GM12878 (cell line): ENCODE results near the gene RNU2-63P. TPM values are rescaled to one million over a fixed set of nuclear protein-coding genes. Genes with fewer than 3 reads are reported as not detected.
A peak's percentile ranks its signal among the peaks of the same experiment; 100 is the strongest.

Experiments used
- ATAC-seq: fragments of 200-7000 bp; cut with Tn5 transposase; 3 replicates; pipeline ENCODE4 v1.9.1; 2020; ENCODE audit warnings: mild to moderate bottlenecking, moderate library complexity
- BruUV-seq: library from RNA; stranded (reverse); fragments of 400-500 nt; replicated peaks from 2 replicates; lab custom pipeline; 2021; lab: Mats Ljungman, UMichigan
- CTCF ChIA-PET: fragments of 300-600 bp; sonication (Branson Sonifier 250); formaldehyde crosslinking; extraction: SDS; loops from one replicate; lab custom pipeline; 2021; ENCODE audit warnings: inconsistent platforms; lab: Yijun Ruan, JAX
- POLR2A ChIA-PET: fragments of 350-600 bp; formaldehyde crosslinking; extraction: SDS; loops from one replicate; lab custom pipeline; 2021; ENCODE audit warnings: inconsistent platforms; lab: Charles Lee
- RAD21 ChIA-PET: fragments of 300-600 bp; sonication (Branson Sonifier 250); formaldehyde crosslinking; loops from one replicate; lab custom pipeline; 2023; ENCODE audit warnings: antibody characterized with exemption; ENCODE audit not compliant: unreplicated experiment; lab: Charles Lee
- SMC1A ChIA-PET: fragments of 300-600 bp; sonication (Branson Sonifier 250); formaldehyde crosslinking; loops from one replicate; lab custom pipeline; 2023; ENCODE audit not compliant: unreplicated experiment, uncharacterized antibody; lab: Charles Lee
- DNase-seq: peaks from one replicate; pipeline ENCODE4 v3.0.0-alpha.2; 2011; ENCODE audit warnings: low read depth, low spot score
- FAIRE-seq: peaks from 3 replicates; lab custom pipeline; 2011; peaks lifted over from hg19 to GRCh38; lab: Jason Lieb, UNC
- H2AFZ ChIP-seq: 2 replicates; pipeline ENCODE4 v1.6.0; 2011; ENCODE audit warnings: low read depth, low read length, control low read depth; ENCODE audit not compliant: control insufficient read depth
- H3K27ac ChIP-seq: 2 replicates; pipeline ENCODE4 v1.5.1; 2011; ENCODE audit warnings: control low read depth; ENCODE audit not compliant: control insufficient read depth, insufficient read depth
- H3K27me3 ChIP-seq, 2 experiments: replicated peaks in 1 of 2; 2 replicates each; pipeline versions ENCODE4 v1.6.0 to v1.6.1; 2011; ENCODE audit warnings: low read length in 1 of 2; ENCODE audit not compliant: control insufficient read depth in 2 of 2, insufficient read depth in 2 of 2
- H3K36me3 ChIP-seq, 2 experiments: 2 replicates each; pipeline ENCODE4 v1.5.1; 2011; ENCODE audit warnings: low read length in 1 of 2; ENCODE audit not compliant: control insufficient read depth in 2 of 2, insufficient read depth in 2 of 2
- H3K4me1 ChIP-seq: 2 replicates; pipeline ENCODE4 v1.6.1; 2011; ENCODE audit warnings: mild to moderate bottlenecking, low read length, moderate library complexity, mixed read lengths; ENCODE audit not compliant: control insufficient read depth, insufficient read depth
- H3K4me2 ChIP-seq: 2 replicates; pipeline ENCODE4 v1.6.0; 2011; ENCODE audit warnings: control low read depth; ENCODE audit not compliant: control insufficient read depth, insufficient read depth
- H3K4me3 ChIP-seq: fragments of 200-600 bp; sonication (generic); 2 replicates; pipeline ENCODE4 v1.5.1; 2016
- H3K79me2 ChIP-seq: 2 replicates; pipeline ENCODE4 v1.6.0; 2011; ENCODE audit warnings: low read length; ENCODE audit not compliant: control insufficient read depth, insufficient read depth
- H3K9ac ChIP-seq: 2 replicates; pipeline ENCODE4 v1.8.0; 2011; ENCODE audit warnings: low read length, control low read depth, mixed read lengths; ENCODE audit not compliant: control insufficient read depth, insufficient read depth
- H3K9me3 ChIP-seq: replicated peaks from 3 replicates; pipeline ENCODE4 v1.5.1; 2011; ENCODE audit warnings: mild to moderate bottlenecking, low read length; ENCODE audit not compliant: control insufficient read depth, insufficient read depth
- H4K20me1 ChIP-seq: 2 replicates; pipeline ENCODE4 v1.6.0; 2011; ENCODE audit not compliant: control insufficient read depth, insufficient read depth
- CBX5 ChIP-seq: sonication (generic); IDR thresholded peaks from 2 replicates; pipeline ENCODE4 v1.6.1; 2016; ENCODE audit warnings: low read depth, moderate library complexity, mild to moderate bottlenecking, inconsistent platforms
- RAD51 ChIP-seq: fragments of 450-650 bp; IDR thresholded peaks from 2 replicates; pipeline ENCODE4 v1.6.1; 2016; ENCODE audit warnings: moderate library complexity, mild to moderate bottlenecking, inconsistent platforms
- ZBTB4 ChIP-seq: fragments of 450-650 bp; formaldehyde crosslinking; IDR thresholded peaks from 2 replicates; pipeline ENCODE4 v1.4.0; 2022; ENCODE audit warnings: mild to moderate bottlenecking, moderate library complexity
- WGBS: methylation state at CpG from one replicate; pipeline ENCODE4 v1.1.6; 2016; ENCODE audit warnings: low lambda C conversion rate; ENCODE audit not compliant: insufficient replicate concordance, insufficient coverage; ENCODE audit errors: missing lambda C conversion rate; 5-methylcytosine and 5-hydroxymethylcytosine counted together
- in situ Hi-C: fragments of 300-500 bp; cut with MboI; formaldehyde crosslinking; loops from 9 replicates; pipeline ENCODE4 v1.14.3; 2018; ENCODE audit warnings: mixed read lengths
- intact Hi-C: fragments of 100-400 bp; cut with micrococcal nuclease; formaldehyde crosslinking; loops from one replicate; pipeline ENCODE4 v1.14.2; 2022; ENCODE audit not compliant: unreplicated experiment
- polyA plus RNA-seq, 11 experiments: library from polyadenylated mRNA; depleted of rRNA in 4 of 11; unstranded in 6 of 11; stranded (reverse) in 5 of 11; fragments of >200 nt; fragmentation: Nextera tagmentation in 4 of 11; fragmentation: Illumina TruSeq in 1 of 11; extraction: Ambion mirVana in 4 of 11; extraction: Trizol in 1 of 11; gene quantifications; 1 replicate in 1 of 11; 2 replicates in 10 of 11; pipeline versions ENCODE4 v1.2.1 to v1.2.3, GENCODE V29; 2011 to 2016; ENCODE audit warnings: inconsistent platforms in 2 of 11, missing spikeins in 2 of 11, low read depth in 1 of 11
- total RNA-seq, 4 experiments: library from RNA; depleted of rRNA in 3 of 4; stranded (reverse); fragments of >200 nt in 3 of 4; fragmentation: Illumina TruSeq in 1 of 4; extraction: Trizol in 1 of 4; gene quantifications; 2 replicates each; pipeline versions ENCODE4 v1.2.1 to v1.2.3, GENCODE V29; 2013 to 2021

Gene RNU2-63P
- total and polyA plus RNA-seq, 10 of the 15 experiments (the other 5 are each of a cell fraction or from before 2014, with no cell fraction given) = 10.7 to 117 (median 12.3) TPM; not detected in 5

DNA sequence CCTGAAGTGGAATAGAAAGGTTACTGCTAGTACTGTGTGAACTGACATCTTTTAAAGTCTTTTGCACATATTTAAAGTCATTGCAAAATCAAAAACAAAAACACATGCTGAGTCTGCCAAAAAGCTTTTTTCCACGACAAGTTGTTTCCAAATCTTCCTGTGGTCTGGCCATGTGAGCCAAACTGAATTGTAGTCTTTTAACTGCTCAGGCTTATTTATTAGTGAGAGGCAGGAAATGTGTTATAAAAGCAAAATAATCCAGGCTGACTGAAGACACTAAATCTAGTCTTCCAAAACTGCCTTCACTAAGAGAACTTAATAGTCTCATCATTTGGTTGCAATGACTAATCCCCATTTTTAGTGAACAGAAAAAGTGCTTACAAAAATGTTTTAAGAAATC is 36.9 kb upstream of the RNU2-63P start:
- ChIA-PET POLR2A (no interaction called here), RAD21 (no interaction called here), CTCF (interaction anchor here (2.0 kb wide), 1 partner anchor 13 kb away, joined by 4 read pairs; no protein-coding TSS in a partner anchor), SMC1A (no interaction called here)
- WGBS = 90% methylated on average over 1 of the region's 1 CpG
- Histone ChIP-seq H3K4me3 (0 out of 2 replicates have a peak overlapping the region, but pooled peaks have one; percentile 93), H3K9me3 (no peaks in the 10 kb centered on the region), H2AFZ (no peak overlapping the region), H3K9ac (no peak overlapping the region), H3K36me3 (no peaks in the 10 kb centered on the region; a peak in 1 of 4 replicates), H4K20me1 (no peaks in the 10 kb centered on the region), H3K27me3 (no peaks in the 10 kb centered on the region), H3K4me2 (peak overlapping the region; percentile 83; the same call in 1 of the 2 replicates), H3K27ac (no peak overlapping the region), H3K4me1 (peaks cover 4% of the 10 kb centered on the region), H3K79me2 (peaks cover 23% of the 10 kb centered on the region)
- intact Hi-C loops = loop anchor here (10.0 kb wide), 1 partner anchor 282 kb away; no protein-coding TSS in a partner anchor
- in situ Hi-C loops = loop anchor here (25.0 kb wide), 1 partner anchor 609 kb away; no protein-coding TSS in a partner anchor
- no peak for DNase-seq
- TF ChIP-seq ZBTB4 = no peak
- no peak for TF ChIP-seq CBX5
- TF ChIP-seq RAD51 = no peak
- no peak for ATAC-seq
- FAIRE-seq = no peak
- BruUV-seq = no TSS peak
